GM19397 (cell line): ENCODE measurements around the gene RAB40B.

Experiments used
- ATAC-seq: cut with Tn5 transposase; IDR thresholded peaks from one replicate; pipeline ENCODE4 v1.9.1; 2021; ENCODE audit warnings: mild to moderate bottlenecking, moderate library complexity; ENCODE audit not compliant: unreplicated experiment

RAB40B gene

GRCh38 chr17:82693168-82693867 lies 5.2 kb downstream of the RAB40B start:
- ATAC-seq: no peak

GRCh38 chr17:82692268-82692667 lies 6.2 kb downstream of the RAB40B start:
- no peak for ATAC-seq

- ATAC-seq: no peak
Measured at GRCh38 chr17:82691714-82692113, 6.8 kb downstream of the RAB40B start.

- ATAC-seq: no peak
Measured at GRCh38 chr17:82690786-82691489, 7.6 kb downstream of the RAB40B start.

- ATAC-seq: no peak
Measured at GRCh38 chr17:82689077-82689476, 9.4 kb downstream of the RAB40B start.

GRCh38 chr17:82687871-82688270 lies 10.6 kb downstream of the RAB40B start:
- no peak for ATAC-seq

- no peak for ATAC-seq
Measured at GRCh38 chr17:82687375-82687861, 11.1 kb downstream of the RAB40B start.

- no peak for ATAC-seq
Measured at GRCh38 chr17:82686366-82687324, 11.9 kb downstream of the RAB40B start.

- ATAC-seq: no peak
Measured at GRCh38 chr17:82685291-82685690, 13.2 kb downstream of the RAB40B start.

- ATAC-seq: no peak
Measured at GRCh38 chr17:82684228-82684841, 14.2 kb downstream of the RAB40B start.

- no peak for ATAC-seq
Measured at GRCh38 chr17:82683534-82683933, 15.0 kb downstream of the RAB40B start.

GRCh38 chr17:82681547-82681946 lies 17.0 kb downstream of the RAB40B start:
- no peak for ATAC-seq

- no peak for ATAC-seq
Measured at GRCh38 chr17:82679586-82680465, 18.7 kb downstream of the RAB40B start.

GRCh38 chr17:82678265-82678891 lies 20.1 kb downstream of the RAB40B start:
- ATAC-seq: no peak

GRCh38 chr17:82677353-82677925 lies 21.1 kb downstream of the RAB40B start:
- no peak for ATAC-seq

GRCh38 chr17:82675476-82676245 lies 22.8 kb downstream of the RAB40B start:
- no peak for ATAC-seq

GRCh38 chr17:82674656-82675475 lies 23.6 kb downstream of the RAB40B start:
- no peak for ATAC-seq
